GM23338 (cell line): ENCODE data around the gene LMO7. TPM values are rescaled to one million over a fixed set of nuclear protein-coding genes. Genes with fewer than 3 reads are reported as not detected.

Source experiments
- ATAC-seq: fragments of 200-7000 bp; cut with Tn5 transposase; 3 replicates; pipeline ENCODE4 v1.9.1; 2020
- DNase-seq: peaks from one replicate; pipeline ENCODE4 v3.0.0-alpha.2; 2015; ENCODE audit warnings: low spot score
- H2AFZ ChIP-seq: fragments of 200-600 bp; sonication (generic); 2 replicates; pipeline ENCODE4 v1.8.0; 2016; ENCODE audit warnings: antibody characterized with exemption, mild to moderate bottlenecking, moderate library complexity
- H3F3A ChIP-seq: fragments of 200-600 bp; sonication (generic); replicated peaks from 2 replicates; pipeline ENCODE4 v1.8.0; 2017; ENCODE audit warnings: antibody characterized with exemption, mixed run types, low read depth
- H3K27ac ChIP-seq: fragments of 200-600 bp; sonication (generic); 2 replicates; pipeline ENCODE4 v1.6.1; 2016; ENCODE audit warnings: low read depth
- H3K27me3 ChIP-seq: fragments of 200-600 bp; sonication (generic); 2 replicates; pipeline ENCODE4 v1.8.0; 2016; ENCODE audit warnings: mild to moderate bottlenecking, mixed run types, moderate library complexity; ENCODE audit not compliant: insufficient read depth
- H3K36me3 ChIP-seq: fragments of 200-600 bp; sonication (generic); 2 replicates; pipeline ENCODE4 v1.8.0; 2016; ENCODE audit warnings: mild to moderate bottlenecking; ENCODE audit not compliant: insufficient read depth
- H3K4me1 ChIP-seq: fragments of 200-600 bp; sonication (generic); 2 replicates; pipeline ENCODE4 v1.8.0; 2016; ENCODE audit warnings: mild to moderate bottlenecking, moderate library complexity; ENCODE audit not compliant: insufficient read depth
- H3K4me2 ChIP-seq: fragments of 200-600 bp; sonication (generic); 2 replicates; pipeline ENCODE4 v1.7.1; 2017; ENCODE audit warnings: mixed run types
- H3K4me3 ChIP-seq: fragments of 200-600 bp; sonication (generic); 2 replicates; pipeline ENCODE4 v1.6.1; 2016; ENCODE audit warnings: mixed run types
- H3K79me2 ChIP-seq: fragments of 200-600 bp; sonication (generic); replicated peaks from 2 replicates; pipeline ENCODE4 v1.8.0; 2017; ENCODE audit warnings: mild to moderate bottlenecking; ENCODE audit not compliant: insufficient read depth
- H3K9me2 ChIP-seq: fragments of 200-600 bp; sonication (generic); 2 replicates; pipeline ENCODE4 v1.8.0; 2017; ENCODE audit not compliant: insufficient read depth
- H4K20me1 ChIP-seq: fragments of 200-600 bp; sonication (generic); replicated peaks from 2 replicates; pipeline ENCODE4 v1.8.0; 2017; ENCODE audit warnings: mild to moderate bottlenecking; ENCODE audit not compliant: insufficient read depth
- H3K27ac Mint-ChIP-seq: 2 replicates; pipeline ENCODE4 v1.8.0; 2020; ENCODE audit warnings: inconsistent platforms, mild to moderate bottlenecking, moderate library complexity, mixed read lengths
- H3K27me3 Mint-ChIP-seq: 3 replicates; pipeline ENCODE4 v1.8.0; 2022; ENCODE audit warnings: low read depth, mild to moderate bottlenecking, moderate library complexity, mixed read lengths, inconsistent platforms; ENCODE audit not compliant: insufficient read depth, poor library complexity
- H3K36me3 Mint-ChIP-seq: 3 replicates; pipeline ENCODE4 v1.8.0; 2021; ENCODE audit warnings: low read depth, mild to moderate bottlenecking, inconsistent platforms, moderate library complexity, mixed read lengths
- H3K4me1 Mint-ChIP-seq: 3 replicates; pipeline ENCODE4 v1.8.0; 2020; ENCODE audit warnings: mild to moderate bottlenecking, inconsistent platforms, mixed read lengths
- H3K4me3 Mint-ChIP-seq: 3 replicates; pipeline ENCODE4 v1.8.0; 2021; ENCODE audit warnings: moderate library complexity, mild to moderate bottlenecking, inconsistent platforms, mixed read lengths
- H3K9me3 Mint-ChIP-seq: 3 replicates; pipeline ENCODE4 v1.8.0; 2020; ENCODE audit warnings: moderate library complexity, mild to moderate bottlenecking, inconsistent platforms, mixed read lengths
- CREB1 ChIP-seq: fragments of 250-450 bp; sonication (Bioruptor Pico); IDR thresholded peaks from 2 replicates; pipeline ENCODE4 v1.5.0; 2020; ENCODE audit warnings: low read depth, mild to moderate bottlenecking, moderate library complexity
- ETS1 ChIP-seq: IDR thresholded peaks from 2 replicates; pipeline ENCODE4 v1.6.1; 2016; ENCODE audit warnings: antibody characterized with exemption
- EZH2 ChIP-seq: fragments of 200-600 bp; sonication (generic); IDR thresholded peaks from one replicate; pipeline ENCODE4 v1.8.0; 2017; ENCODE audit warnings: antibody characterized with exemption, mild to moderate bottlenecking, low read depth; ENCODE audit not compliant: unreplicated experiment
- EZH2phosphoT487 ChIP-seq: fragments of 200-600 bp; sonication (generic); IDR thresholded peaks from one replicate; pipeline ENCODE4 v1.8.1; 2018; ENCODE audit warnings: antibody characterized with exemption; ENCODE audit not compliant: unreplicated experiment
- JUNB ChIP-seq: IDR thresholded peaks from one replicate; pipeline ENCODE4 v1.6.1; 2016; ENCODE audit warnings: antibody characterized with exemption; ENCODE audit not compliant: unreplicated experiment
- NANOG ChIP-seq: IDR thresholded peaks from 2 replicates; pipeline ENCODE4 v1.6.1; 2016; ENCODE audit warnings: antibody characterized with exemption, borderline replicate concordance
- POLR2AphosphoS5 ChIP-seq: IDR thresholded peaks from 2 replicates; pipeline ENCODE4 v1.6.1; 2016; ENCODE audit warnings: antibody characterized with exemption, low read depth
- REST ChIP-seq: IDR thresholded peaks from one replicate; pipeline ENCODE4 v1.6.1; 2018; ENCODE audit warnings: antibody characterized with exemption; ENCODE audit not compliant: unreplicated experiment
- STAT1 ChIP-seq: IDR thresholded peaks from one replicate; pipeline ENCODE4 v1.6.1; 2016; ENCODE audit warnings: antibody characterized with exemption; ENCODE audit not compliant: unreplicated experiment
- ZNF114 ChIP-seq: fragments of 250-450 bp; sonication (Bioruptor Pico); IDR thresholded peaks from 2 replicates; pipeline ENCODE4 v1.5.0; 2020; ENCODE audit warnings: mild to moderate bottlenecking, moderate library complexity
- ZNF331 ChIP-seq: fragments of 250-450 bp; sonication (Bioruptor Pico); IDR thresholded peaks from 2 replicates; pipeline ENCODE4 v1.5.0; 2020; ENCODE audit warnings: low read depth, mild to moderate bottlenecking, moderate library complexity
- polyA plus RNA-seq: library from polyadenylated mRNA; unstranded; fragments of >200 nt; fragmentation: Nextera tagmentation; extraction: Ambion mirVana; gene quantifications from 2 replicates; pipeline ENCODE4 v1.2.1, GENCODE V29; 2016
- total RNA-seq: library from RNA; depleted of rRNA; stranded (reverse); fragments of >200 nt; shearing (Covaris generic); gene quantifications from 2 replicates; pipeline ENCODE4 v1.2.3, GENCODE V29; 2014
- TF ChIP-seq, protein P1 (sequence below), 2 experiments: fragments of 200-600 bp in 1 of 2; sonication (generic) in 1 of 2; conservative IDR thresholded peaks; 2 replicates each; pipeline versions ENCODE4 v1.5.1 to v1.6.1; 2016 to 2017; ENCODE audit warnings: antibody characterized with exemption in 2 of 2, low read depth in 2 of 2, mild to moderate bottlenecking in 2 of 2, moderate library complexity in 1 of 2
- TF ChIP-seq, protein P2 (sequence below): fragments of 250-450 bp; sonication (Bioruptor Pico); IDR thresholded peaks from 2 replicates; pipeline ENCODE4 v1.5.0; 2020; ENCODE audit warnings: mild to moderate bottlenecking, moderate library complexity

The LMO7 gene
- total and polyA plus RNA-seq, 2 experiments from 2014 or later, result 22.3 to 26.9 TPM

GRCh38 chr13:75795274-75795673 lies 159.1 kb downstream of the LMO7 start:
- Histone ChIP-seq H2AFZ (no peak overlapping the region), H3K27me3 (no peaks in the 10 kb centered on the region), H3F3A (no peaks in the 10 kb centered on the region), H3K9me2 (no peaks in the 10 kb centered on the region), H3K27ac (no peak overlapping the region), H3K4me3 (no peak overlapping the region), H4K20me1 (no peaks in the 10 kb centered on the region), H3K36me3 (no peaks in the 10 kb centered on the region), H3K79me2 (no peaks in the 10 kb centered on the region), H3K4me2 (no peak overlapping the region), H3K4me1 (peaks cover 6% of the 10 kb centered on the region; the same call in 1 of the 2 replicates)
- Mint-ChIP-seq H3K9me3 (no peaks in the 10 kb centered on the region), H3K27ac (no peak overlapping the region), H3K4me3 (no peak overlapping the region), H3K4me1 (peaks cover 31% of the 10 kb centered on the region; the same call in 2 of the 3 replicates), H3K36me3 (peaks cover 14% of the 10 kb centered on the region; the same call in 2 of the 3 replicates), H3K27me3 (peaks cover 2% of the 10 kb centered on the region)
- no peak for DNase-seq
- TF ChIP-seq STAT1 (no peak), ETS1 (no peak), REST (no peak), EZH2 (no peak), NANOG (no peak), EZH2phosphoT487 (no peak), JUNB (no peak), POLR2AphosphoS5 (no peak), CREB1 (no peak), ZNF331 (CRISPR knock-in tag) (no peak), ZNF114 (CRISPR knock-in tag) (no peak)
- TF ChIP-seq, protein P1, sequence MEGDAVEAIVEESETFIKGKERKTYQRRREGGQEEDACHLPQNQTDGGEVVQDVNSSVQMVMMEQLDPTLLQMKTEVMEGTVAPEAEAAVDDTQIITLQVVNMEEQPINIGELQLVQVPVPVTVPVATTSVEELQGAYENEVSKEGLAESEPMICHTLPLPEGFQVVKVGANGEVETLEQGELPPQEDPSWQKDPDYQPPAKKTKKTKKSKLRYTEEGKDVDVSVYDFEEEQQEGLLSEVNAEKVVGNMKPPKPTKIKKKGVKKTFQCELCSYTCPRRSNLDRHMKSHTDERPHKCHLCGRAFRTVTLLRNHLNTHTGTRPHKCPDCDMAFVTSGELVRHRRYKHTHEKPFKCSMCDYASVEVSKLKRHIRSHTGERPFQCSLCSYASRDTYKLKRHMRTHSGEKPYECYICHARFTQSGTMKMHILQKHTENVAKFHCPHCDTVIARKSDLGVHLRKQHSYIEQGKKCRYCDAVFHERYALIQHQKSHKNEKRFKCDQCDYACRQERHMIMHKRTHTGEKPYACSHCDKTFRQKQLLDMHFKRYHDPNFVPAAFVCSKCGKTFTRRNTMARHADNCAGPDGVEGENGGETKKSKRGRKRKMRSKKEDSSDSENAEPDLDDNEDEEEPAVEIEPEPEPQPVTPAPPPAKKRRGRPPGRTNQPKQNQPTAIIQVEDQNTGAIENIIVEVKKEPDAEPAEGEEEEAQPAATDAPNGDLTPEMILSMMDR (conservative IDR thresholded peaks at IDR 0.05; ENCODE audit: low read depth in 2 of 2), result no peak
- TF ChIP-seq, protein P2, sequence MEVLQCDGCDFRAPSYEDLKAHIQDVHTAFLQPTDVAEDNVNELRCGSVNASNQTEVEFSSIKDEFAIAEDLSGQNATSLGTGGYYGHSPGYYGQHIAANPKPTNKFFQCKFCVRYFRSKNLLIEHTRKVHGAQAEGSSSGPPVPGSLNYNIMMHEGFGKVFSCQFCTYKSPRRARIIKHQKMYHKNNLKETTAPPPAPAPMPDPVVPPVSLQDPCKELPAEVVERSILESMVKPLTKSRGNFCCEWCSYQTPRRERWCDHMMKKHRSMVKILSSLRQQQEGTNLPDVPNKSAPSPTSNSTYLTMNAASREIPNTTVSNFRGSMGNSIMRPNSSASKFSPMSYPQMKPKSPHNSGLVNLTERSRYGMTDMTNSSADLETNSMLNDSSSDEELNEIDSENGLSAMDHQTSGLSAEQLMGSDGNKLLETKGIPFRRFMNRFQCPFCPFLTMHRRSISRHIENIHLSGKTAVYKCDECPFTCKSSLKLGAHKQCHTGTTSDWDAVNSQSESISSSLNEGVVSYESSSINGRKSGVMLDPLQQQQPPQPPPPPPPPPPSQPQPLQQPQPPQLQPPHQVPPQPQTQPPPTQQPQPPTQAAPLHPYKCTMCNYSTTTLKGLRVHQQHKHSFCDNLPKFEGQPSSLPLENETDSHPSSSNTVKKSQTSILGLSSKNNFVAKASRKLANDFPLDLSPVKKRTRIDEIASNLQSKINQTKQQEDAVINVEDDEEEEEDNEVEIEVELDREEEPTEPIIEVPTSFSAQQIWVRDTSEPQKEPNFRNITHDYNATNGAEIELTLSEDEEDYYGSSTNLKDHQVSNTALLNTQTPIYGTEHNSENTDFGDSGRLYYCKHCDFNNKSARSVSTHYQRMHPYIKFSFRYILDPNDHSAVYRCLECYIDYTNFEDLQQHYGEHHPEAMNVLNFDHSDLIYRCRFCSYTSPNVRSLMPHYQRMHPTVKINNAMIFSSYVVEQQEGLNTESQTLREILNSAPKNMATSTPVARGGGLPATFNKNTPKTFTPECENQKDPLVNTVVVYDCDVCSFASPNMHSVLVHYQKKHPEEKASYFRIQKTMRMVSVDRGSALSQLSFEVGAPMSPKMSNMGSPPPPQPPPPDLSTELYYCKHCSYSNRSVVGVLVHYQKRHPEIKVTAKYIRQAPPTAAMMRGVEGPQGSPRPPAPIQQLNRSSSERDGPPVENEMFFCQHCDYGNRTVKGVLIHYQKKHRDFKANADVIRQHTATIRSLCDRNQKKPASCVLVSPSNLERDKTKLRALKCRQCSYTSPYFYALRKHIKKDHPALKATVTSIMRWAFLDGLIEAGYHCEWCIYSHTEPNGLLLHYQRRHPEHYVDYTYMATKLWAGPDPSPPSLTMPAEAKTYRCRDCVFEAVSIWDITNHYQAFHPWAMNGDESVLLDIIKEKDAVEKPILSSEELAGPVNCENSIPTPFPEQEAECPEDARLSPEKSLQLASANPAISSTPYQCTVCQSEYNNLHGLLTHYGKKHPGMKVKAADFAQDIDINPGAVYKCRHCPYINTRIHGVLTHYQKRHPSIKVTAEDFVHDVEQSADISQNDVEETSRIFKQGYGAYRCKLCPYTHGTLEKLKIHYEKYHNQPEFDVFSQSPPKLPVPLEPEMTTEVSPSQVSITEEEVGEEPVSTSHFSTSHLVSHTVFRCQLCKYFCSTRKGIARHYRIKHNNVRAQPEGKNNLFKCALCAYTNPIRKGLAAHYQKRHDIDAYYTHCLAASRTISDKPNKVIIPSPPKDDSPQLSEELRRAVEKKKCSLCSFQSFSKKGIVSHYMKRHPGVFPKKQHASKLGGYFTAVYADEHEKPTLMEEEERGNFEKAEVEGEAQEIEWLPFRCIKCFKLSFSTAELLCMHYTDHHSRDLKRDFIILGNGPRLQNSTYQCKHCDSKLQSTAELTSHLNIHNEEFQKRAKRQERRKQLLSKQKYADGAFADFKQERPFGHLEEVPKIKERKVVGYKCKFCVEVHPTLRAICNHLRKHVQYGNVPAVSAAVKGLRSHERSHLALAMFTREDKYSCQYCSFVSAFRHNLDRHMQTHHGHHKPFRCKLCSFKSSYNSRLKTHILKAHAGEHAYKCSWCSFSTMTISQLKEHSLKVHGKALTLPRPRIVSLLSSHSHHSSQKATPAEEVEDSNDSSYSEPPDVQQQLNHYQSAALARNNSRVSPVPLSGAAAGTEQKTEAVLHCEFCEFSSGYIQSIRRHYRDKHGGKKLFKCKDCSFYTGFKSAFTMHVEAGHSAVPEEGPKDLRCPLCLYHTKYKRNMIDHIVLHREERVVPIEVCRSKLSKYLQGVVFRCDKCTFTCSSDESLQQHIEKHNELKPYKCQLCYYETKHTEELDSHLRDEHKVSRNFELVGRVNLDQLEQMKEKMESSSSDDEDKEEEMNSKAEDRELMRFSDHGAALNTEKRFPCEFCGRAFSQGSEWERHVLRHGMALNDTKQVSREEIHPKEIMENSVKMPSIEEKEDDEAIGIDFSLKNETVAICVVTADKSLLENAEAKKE (CRISPR knock-in tag), result no peak
- no peak for ATAC-seq
